Suprapubic skin (tissue), 3 donors: ENCODE measurements around the gene LDLR.
"Not testable (repeated sequence)": the region's sequence is repeated elsewhere in the genome, so short reads cannot be mapped to it uniquely, and the experiment has no call there.

Experiments
- CTCF ChIP-seq, 2 donors: fragments of 200-600 bp in 1 of 2; fragments of 450-650 bp in 1 of 2; sonication (generic) in 1 of 2; IDR thresholded peaks; one replicate each; pipeline ENCODE4 v1.5.1; 2016 to 2019; ENCODE audit warnings: antibody characterized with exemption in 2 of 2, mild to moderate bottlenecking in 1 of 2, moderate library complexity in 1 of 2
- EP300 ChIP-seq: sonication (generic); formaldehyde crosslinking; IDR thresholded peaks from one replicate; pipeline ENCODE4 v1.6.1; 2017; ENCODE audit warnings: antibody characterized with exemption
- POLR2A ChIP-seq, 2 donors: fragments of 450-650 bp; IDR thresholded peaks; one replicate each; pipeline ENCODE4 v1.6.1; 2017; ENCODE audit warnings: antibody characterized with exemption in 2 of 2, mild to moderate bottlenecking in 2 of 2, moderate library complexity in 2 of 2

- TF ChIP-seq CTCF (IDR thresholded peaks at IDR 0.05); POLR2A (IDR thresholded peaks at IDR 0.05); EP300: not testable (repeated sequence)
Measured at GRCh38 chr19:11076792-11077191, 12.5 kb upstream of the LDLR start.
